ENCODE results near the gene SYT3.

Gene SYT3

GRCh38 chr19:50633359-50633758, 6.3 kb downstream of the SYT3 start:
- H3K27me3 ChIP-seq (ENCODE audit: low read length): no peaks in the 10 kb centered on the region
- no peak overlapping the region for H2AFZ ChIP-seq (ENCODE audit: low read depth, low read length, severe bottlenecking)
- H3K27ac ChIP-seq (ENCODE audit: low read depth, low read length): no peak overlapping the region
- H3K9me3 ChIP-seq (ENCODE audit: insufficient read depth, low read length): peaks cover 14% of the 10 kb centered on the region; the same call in 1 of the 2 replicates
- no peak for TF ChIP-seq CTCF (IDR thresholded peaks at IDR 0.05; ENCODE audit: insufficient read depth, low read length, poor library complexity, severe bottlenecking)
- no peak for TF ChIP-seq EZH2phosphoT487 (conservative IDR thresholded peaks at IDR 0.05; ENCODE audit: low read length)
- H3K4me3 ChIP-seq (ENCODE audit: insufficient read depth, low read length, poor library complexity, severe bottlenecking): no peak overlapping the region
- H3F3A ChIP-seq (ENCODE audit: insufficient read depth): no peaks in the 10 kb centered on the region
- H3K36me3 ChIP-seq (ENCODE audit: low read length): no peaks in the 10 kb centered on the region
- H3K9me2 ChIP-seq (replicated peaks; ENCODE audit: insufficient read depth, low read length): no peaks in the 10 kb centered on the region
- no peaks in the 10 kb centered on the region for H3K79me2 ChIP-seq (ENCODE audit: insufficient read depth, low read length)
- H3K4me2 ChIP-seq (ENCODE audit: low read depth, low read length, poor library complexity, severe bottlenecking): no peak overlapping the region
- H3K9ac ChIP-seq (ENCODE audit: low read length): no peak overlapping the region
- no peaks in the 10 kb centered on the region for H4K20me1 ChIP-seq (ENCODE audit: low read depth, low read length)

GRCh38 chr19:50632151-50632835, 7.4 kb downstream of the SYT3 start:
- no peak overlapping the region for H3K27ac ChIP-seq (ENCODE audit: low read depth, low read length)
- no peak overlapping the region for H2AFZ ChIP-seq (ENCODE audit: low read depth, low read length, severe bottlenecking)
- H3K4me2 ChIP-seq (ENCODE audit: low read depth, low read length, poor library complexity, severe bottlenecking): no peak overlapping the region
- H3K9me3 ChIP-seq (ENCODE audit: insufficient read depth, low read length): peaks cover 14% of the 10 kb centered on the region; the same call in 1 of the 2 replicates
- no peaks in the 10 kb centered on the region for H4K20me1 ChIP-seq (ENCODE audit: low read depth, low read length)
- no peaks in the 10 kb centered on the region for H3K79me2 ChIP-seq (ENCODE audit: insufficient read depth, low read length)
- no peaks in the 10 kb centered on the region for H3K27me3 ChIP-seq (ENCODE audit: low read length)
- no peaks in the 10 kb centered on the region for H3K9me2 ChIP-seq (replicated peaks; ENCODE audit: insufficient read depth, low read length)
- H3F3A ChIP-seq (ENCODE audit: insufficient read depth): no peaks in the 10 kb centered on the region
- no peaks in the 10 kb centered on the region for H3K36me3 ChIP-seq (ENCODE audit: low read length)
- no peak for TF ChIP-seq EZH2phosphoT487 (conservative IDR thresholded peaks at IDR 0.05; ENCODE audit: low read length)
- peak; percentile 10 for TF ChIP-seq CTCF (IDR thresholded peaks at IDR 0.05; ENCODE audit: insufficient read depth, low read length, poor library complexity, severe bottlenecking)
- no peak overlapping the region for H3K4me3 ChIP-seq (ENCODE audit: insufficient read depth, low read length, poor library complexity, severe bottlenecking)
- H3K9ac ChIP-seq (ENCODE audit: low read length): no peak overlapping the region

GRCh38 chr19:50629801-50630200, 9.9 kb downstream of the SYT3 start:
- Histone ChIP-seq H3K36me3 (ENCODE audit: low read length) (no peaks in the 10 kb centered on the region), H4K20me1 (ENCODE audit: low read depth, low read length) (no peaks in the 10 kb centered on the region), H3K9ac (ENCODE audit: low read length) (no peak overlapping the region), H3F3A (ENCODE audit: insufficient read depth) (no peaks in the 10 kb centered on the region), H3K9me2 (replicated peaks; ENCODE audit: insufficient read depth, low read length) (no peaks in the 10 kb centered on the region), H3K4me3 (ENCODE audit: insufficient read depth, low read length, poor library complexity, severe bottlenecking) (no peak overlapping the region), H3K4me2 (ENCODE audit: low read depth, low read length, poor library complexity, severe bottlenecking) (no peak overlapping the region), H3K27me3 (ENCODE audit: low read length) (no peaks in the 10 kb centered on the region), H3K27ac (ENCODE audit: low read depth, low read length) (no peak overlapping the region), H3K9me3 (ENCODE audit: insufficient read depth, low read length) (peaks cover 14% of the 10 kb centered on the region; the same call in 1 of the 2 replicates), H2AFZ (ENCODE audit: low read depth, low read length, severe bottlenecking) (no peak overlapping the region), H3K79me2 (ENCODE audit: insufficient read depth, low read length) (no peaks in the 10 kb centered on the region)
- no peak for TF ChIP-seq CTCF (IDR thresholded peaks at IDR 0.05; ENCODE audit: insufficient read depth, low read length, poor library complexity, severe bottlenecking)
- no peak for TF ChIP-seq EZH2phosphoT487 (conservative IDR thresholded peaks at IDR 0.05; ENCODE audit: low read length)
